Renal cortical epithelial cell (primary cell): ENCODE data around the gene MYRFL. TPM values are rescaled to one million over a fixed set of nuclear protein-coding genes. Genes with fewer than 3 reads are reported as not detected.

ENCODE experiments used
- DNase-seq: peaks from one replicate; pipeline ENCODE4 v3.0.0-alpha.2; 2011; ENCODE audit warnings: low read depth
- total RNA-seq: library from RNA; depleted of rRNA; stranded (reverse); fragments of >200 nt; gene quantifications from 2 replicates; pipeline ENCODE4 v1.2.3, GENCODE V29; 2014

Gene MYRFL
- total RNA-seq, 1 donor from 2014 or later = 1.0 TPM

DNA sequence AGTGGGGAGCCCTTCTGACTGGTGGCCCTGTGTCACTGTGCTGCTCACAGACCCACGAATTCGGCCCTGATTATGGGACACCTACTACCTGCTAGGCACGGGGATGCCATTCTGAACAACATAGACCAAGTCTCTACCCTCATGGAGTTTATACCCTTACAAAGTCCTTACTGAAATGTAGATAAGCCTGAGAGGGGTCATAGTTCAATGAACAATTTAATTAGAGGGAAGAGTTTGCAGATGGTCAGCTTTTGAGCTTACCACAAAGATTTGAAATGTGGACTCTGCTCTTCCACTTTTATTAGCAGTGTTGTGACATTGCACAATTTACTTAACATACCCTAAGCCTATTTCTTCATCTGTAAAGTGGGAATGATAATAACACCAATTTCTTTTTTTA, 161.1 kb downstream of the MYRFL start:
- DNase-seq = peak; percentile 33

DNA sequence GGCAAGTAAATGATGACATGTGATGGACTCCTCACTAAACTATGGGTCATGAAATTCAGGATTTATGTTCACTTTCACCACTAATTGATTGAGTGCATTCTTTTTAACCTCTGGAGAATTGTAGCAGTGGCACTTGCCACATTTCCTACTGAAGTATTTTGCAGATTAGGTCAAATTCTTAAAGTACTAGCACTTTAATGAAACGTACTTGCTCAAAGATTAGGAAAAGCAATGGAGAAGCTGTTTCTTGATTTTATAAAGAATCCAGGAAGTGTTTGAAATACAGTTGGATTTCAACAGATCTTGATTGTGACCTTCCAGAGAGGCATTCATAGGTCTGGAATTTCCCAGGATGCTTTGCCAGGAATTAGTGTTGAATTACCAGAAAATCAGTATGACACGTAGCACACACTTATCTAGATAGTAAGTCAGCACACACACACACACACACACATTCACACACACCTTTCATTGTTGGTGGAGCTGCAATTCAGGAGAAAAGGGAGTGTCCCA, 162.6 kb downstream of the MYRFL start:
- DNase-seq = peak; percentile 97

GRCh38 chr12:69988481-69989321, 163.7 kb downstream of the MYRFL start:
- DNase-seq = peak; percentile 56

DNA sequence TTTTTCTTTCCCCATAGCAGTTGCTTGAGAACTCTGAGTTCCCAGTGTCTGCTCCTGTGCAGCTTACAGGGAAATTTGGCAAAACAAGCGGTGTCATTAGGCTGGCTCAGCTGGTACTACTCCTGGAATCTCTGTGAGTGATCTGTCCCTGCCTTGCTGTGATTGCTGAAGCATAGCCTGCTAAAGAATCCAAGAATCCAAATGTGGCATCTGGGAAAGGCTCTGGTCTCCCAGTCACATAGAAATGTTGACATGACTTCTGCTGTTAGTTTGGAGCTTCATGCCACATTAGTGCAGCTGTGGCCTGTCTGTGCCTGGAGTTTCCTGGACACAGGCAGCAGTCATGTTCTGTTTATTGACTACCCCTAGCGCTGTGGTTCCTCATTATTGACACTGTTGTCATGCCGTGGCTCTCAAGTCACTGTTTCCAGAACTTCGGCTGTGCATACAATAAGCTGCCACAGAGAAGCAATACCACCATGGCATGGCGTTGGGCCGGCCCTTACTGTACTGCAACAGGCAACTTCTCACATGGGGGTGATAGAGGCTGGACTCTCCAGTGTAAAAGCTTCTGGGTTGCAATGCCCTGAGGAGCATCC, 166.8 kb downstream of the MYRFL start:
- peak; percentile 78 for DNase-seq

DNA sequence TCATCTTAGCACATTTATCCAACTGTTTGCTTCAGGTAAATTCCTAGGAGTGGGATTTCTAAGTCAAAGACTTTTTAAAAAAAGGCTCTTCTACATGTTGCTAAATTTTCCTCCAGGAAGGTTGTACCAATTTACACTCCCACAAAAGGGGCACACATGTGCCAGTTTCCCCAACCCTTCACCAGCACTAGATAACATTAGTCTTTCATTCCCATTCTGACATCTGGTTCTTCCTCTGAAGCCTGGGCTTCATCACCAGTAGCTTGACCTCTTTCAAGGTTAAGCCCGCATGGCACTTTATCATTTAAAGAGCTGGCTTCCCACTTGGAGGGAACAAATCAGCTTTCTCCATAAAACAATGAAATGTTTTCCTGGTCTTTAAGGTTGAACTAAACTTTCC, 168.4 kb downstream of the MYRFL start:
- DNase-seq = no peak

DNA sequence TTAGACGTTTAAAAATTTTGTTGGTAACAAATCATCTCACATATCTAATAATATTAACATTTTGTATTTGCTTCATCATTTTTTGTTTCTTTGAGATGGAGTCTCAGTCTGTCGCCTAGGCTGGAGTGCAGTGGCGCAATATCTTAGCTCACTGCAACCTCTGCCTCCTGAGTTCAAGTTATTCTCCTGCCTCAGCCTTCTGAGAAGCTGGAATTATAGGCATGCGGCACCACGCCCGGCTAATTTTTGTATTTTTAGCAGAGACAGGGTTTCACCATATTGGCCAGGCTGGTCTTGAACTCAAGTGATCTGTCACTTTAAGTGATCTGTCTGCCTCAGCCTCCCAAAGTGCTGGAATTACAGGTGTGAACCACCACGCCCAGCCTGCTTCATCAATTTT, 169.1 kb downstream of the MYRFL start:
- peak; percentile 6 for DNase-seq

- DNase-seq = peak; percentile 18
Observed at GRCh38 chr12:69994724-69995173, 169.7 kb downstream of the MYRFL start.

DNA sequence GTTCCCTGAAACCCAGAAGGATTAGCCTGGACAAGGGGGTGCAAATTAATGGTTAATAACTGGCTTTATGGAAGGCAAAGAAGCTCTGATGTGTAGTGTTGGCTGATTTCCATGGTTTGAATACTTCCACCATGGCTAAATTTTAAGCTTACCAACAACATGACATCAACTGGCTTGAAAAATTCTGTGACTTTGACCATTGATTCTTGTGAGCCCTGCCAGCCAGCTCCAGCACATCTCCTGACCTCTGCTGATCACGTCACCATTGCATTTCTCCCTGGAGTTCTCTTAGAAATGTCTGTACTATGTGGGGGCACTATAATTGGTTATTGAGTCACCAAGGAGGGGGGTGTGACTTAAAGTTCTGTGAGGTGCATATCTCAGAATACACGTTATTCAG, 171.2 kb downstream of the MYRFL start:
- peak; percentile 21 for DNase-seq

- DNase-seq = no peak
Observed at GRCh38 chr12:69996722-69997121, 171.7 kb downstream of the MYRFL start.

DNA sequence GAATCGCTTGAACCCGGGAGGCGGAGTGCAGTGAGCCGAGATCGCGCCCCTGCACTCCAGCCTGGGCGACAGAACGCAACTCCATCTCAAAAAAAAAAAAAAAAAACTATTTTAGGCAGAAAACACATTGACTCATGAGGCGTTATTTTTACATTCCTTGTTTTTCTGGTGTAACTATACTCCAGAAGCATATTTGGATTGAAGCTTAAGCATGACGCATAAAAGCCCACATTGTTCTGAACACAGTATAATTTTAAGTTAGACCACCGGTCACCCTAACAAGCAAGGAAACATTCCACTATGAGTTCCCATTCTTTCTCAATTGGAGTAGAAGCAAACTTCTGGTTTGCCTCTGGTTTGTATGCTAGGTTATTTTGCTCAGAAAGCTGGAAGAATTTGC, 173.0 kb downstream of the MYRFL start:
- no peak for DNase-seq

DNA sequence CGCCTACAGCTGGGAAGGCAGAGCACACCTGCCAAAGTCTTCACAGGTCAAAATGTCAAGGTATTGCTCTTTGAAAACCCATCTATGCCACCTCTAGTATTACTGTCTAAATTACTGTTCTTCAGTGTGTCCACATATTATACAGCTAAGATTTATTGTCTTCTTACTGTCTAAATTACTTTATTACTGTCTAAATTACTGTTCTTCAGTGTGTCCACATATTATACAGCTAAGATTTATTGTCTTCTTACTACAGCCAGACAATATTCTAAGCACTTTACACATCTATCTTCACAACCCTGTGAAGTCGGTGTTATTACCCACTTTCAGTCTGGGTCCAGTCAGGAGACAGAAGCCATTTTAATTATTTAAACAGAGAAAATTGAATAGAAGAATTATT, 173.9 kb downstream of the MYRFL start:
- no peak for DNase-seq

DNA sequence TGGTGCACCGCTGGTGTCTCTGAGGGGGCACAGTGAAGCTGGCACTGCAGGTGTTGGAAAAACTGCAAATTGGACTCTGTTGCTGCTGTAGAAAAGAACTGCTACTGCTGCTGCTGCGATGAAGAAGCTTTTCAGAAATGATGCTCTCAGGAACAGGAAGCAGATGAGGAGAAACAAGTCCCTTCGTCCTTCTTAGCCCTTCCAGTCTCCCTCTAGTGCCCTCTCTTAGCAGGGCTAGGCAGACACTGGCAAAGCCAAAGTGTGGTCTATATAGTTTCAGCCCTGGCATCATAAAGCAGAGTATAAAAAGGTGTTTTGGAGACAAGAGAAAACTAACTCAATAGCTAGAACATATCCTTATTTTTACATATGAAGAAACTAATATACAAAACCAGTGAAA, 174.5 kb downstream of the MYRFL start:
- no peak for DNase-seq

GRCh38 chr12:70002097-70002911, 177.3 kb downstream of the MYRFL start:
- no peak for DNase-seq

DNA sequence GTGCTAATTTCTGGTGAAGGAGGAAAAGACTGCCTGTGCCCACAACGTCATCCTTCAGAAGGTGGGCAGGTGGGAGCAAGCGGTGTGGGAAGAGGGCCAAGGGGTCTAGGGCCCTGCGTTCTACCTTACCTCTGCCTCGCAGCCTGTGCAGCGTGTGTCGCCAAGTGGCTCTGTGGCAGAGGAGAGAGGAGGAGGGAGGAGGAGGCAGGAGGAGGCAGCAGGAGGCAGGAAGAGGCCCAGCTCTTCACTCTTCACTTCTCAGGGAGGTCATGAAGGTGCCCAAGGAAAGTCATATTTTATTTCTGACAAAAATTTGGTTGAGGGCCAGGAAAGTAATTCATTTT, 177.9 kb downstream of the MYRFL start:
- DNase-seq = no peak

- no peak for DNase-seq
Observed at GRCh38 chr12:70005864-70006618, 181.0 kb downstream of the MYRFL start.

GRCh38 chr12:70006619-70006973, 181.6 kb downstream of the MYRFL start:
- no peak for DNase-seq

DNA sequence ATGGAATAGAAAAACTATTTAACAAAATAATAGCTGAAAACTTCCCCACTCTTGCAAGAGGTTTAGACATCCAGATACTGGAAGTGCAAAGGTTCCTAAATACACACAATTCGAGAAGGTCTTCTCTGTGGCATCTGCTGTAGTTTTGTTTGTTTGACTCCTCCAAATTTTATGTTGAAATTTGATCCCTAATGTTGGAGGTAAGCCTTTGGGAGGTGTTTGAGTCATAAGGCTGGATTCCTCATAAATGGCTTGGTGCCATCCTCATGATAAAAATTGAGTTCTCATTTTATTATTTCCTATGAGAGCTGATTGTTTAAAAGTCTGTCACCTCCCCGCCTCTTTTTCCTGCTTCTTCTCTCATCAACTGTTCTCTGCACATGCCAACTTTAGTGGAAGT, 182.7 kb downstream of the MYRFL start:
- DNase-seq = no peak

Other genes with a start within 250 kb of the MYRFL start
- gene CCT2, start 239.8 kb upstream of the MYRFL start, total RNA-seq = 284 and 471 TPM in 2 replicates
- not detected in 2 replicates for gene LRRC10, start 214.3 kb upstream of the MYRFL start, total RNA-seq
- gene BEST3, start 125.9 kb upstream of the MYRFL start, total RNA-seq = 0.55 and 0.87 TPM in 2 replicates
- 45.7 and 75.2 TPM in 2 replicates for gene RAB3IP, start 86.4 kb upstream of the MYRFL start, total RNA-seq